Measurements from ENCODE around the gene VARS1. TPM values are rescaled to one million over a fixed set of nuclear protein-coding genes. Genes with fewer than 3 reads are reported as not detected.

The VARS1 gene
- polyA plus RNA-seq, 1 donor = 46.5 TPM

DNA sequence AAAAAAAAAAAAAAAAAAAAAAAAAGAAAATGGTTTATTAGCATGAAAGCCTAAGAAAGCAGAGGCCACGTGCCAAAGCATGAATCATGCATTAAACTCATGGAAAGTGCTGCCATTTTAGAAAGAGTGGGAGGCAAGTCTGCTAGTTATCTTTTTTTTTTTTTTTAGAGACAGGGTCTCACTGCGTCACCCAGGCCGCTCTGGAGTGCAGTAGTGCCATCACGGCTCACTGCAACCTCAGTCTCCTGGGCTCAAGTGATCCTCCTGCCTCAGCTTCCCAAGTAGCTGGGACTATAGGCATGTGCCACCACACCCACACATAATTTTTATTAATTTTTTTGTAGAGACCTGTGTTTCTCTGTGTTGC lies 23.6 kb downstream of the VARS1 start:
- DNase-seq (ENCODE audit: low read depth) = no peak

DNA sequence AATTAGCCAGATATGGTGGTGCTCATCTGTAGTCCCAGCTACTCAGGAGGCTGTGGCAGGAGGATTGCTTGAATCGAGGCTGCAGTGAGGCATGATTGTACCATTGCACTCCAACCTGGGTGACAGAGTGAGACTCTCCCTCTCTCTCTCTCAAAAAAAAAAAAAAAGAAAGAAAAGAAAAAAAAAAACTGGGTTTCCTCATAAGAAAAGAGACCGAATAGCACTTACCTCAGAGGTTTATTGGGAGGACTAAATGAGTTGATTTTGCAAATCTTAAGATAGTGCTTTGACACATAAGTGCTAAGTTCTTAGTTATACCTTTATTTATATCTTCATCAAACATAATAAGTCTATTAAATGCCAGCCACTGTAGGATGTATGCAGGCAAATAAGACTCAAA lies 24.7 kb downstream of the VARS1 start:
- no peak for DNase-seq (ENCODE audit: low read depth)

DNA sequence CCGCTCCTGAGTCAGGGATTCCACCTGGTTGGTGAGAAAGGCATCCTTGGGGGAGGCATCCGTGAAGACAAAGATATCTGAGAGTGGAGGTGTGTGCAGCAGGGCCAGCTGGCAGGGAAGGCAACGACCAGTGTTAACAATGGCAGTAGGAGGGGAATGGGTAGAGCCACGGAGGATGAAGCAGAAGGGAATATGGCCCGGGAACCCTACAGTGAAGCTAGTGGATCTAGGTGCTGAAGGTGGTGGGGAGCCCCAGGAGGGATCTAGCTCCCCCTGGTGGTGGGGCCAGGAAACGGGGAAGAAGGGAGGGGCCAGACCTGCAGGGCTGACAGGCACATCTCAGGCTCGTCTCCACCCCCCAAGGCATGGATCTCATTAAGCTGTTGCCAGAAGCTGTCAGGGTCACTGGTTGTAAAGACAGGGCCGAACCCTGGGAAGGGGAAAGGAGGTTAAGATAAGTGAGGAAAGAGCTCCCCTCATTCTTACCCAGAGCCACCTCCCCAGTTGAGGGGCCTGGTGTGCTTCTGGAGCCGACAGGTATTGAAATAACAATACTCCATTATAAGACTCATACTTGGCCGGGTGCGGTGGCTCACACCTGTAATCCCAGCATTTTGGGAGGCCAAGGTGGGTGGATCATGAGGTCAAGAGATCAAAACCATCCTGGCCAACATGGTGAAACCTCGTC lies 25.7 kb downstream of the VARS1 start:
- no peak for DNase-seq (ENCODE audit: low read depth)

DNA sequence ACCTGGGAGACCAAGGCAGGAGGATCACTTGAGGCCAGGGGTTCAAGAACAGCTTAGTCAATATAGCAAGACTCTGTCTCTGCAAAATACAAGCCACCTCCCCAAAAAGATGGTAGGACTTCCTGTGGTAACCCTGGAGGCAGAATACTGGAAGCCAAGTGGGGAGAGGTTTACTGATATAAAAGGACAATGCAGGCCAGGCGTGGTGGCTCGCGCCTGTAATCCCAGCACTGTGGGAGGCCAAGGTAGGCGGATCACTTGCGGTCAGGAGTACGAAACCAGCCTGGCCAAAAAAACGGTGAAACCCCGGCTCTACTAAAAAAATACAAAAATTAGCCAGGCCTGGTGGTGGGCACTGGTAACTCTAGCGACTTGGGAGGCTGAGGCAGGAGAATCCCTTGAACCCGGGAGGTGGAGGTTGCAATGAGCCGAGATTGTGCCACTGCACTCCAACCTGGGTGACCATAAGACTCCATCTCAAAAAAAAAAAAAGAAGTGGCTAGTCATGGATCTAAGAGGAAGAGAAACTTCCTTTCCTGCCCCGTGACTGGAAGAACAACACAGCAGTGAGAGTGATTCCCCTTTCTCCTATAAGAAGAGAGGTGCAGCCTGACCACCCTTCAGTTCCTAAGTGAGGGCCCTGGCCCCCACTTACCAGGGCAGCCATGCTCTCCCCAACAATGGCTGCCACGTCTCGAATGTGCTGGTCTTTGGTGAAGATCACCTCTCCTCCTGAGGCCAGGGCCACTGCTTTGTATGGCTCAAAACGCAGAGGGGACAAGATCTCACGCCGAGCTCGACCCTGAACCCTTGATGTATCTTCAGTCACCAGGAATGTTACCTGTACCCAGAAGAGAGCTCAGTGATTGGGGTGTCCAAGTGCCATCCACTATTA lies 26.9 kb downstream of the VARS1 start:
- no peak for DNase-seq (ENCODE audit: low read depth)

- DNase-seq (ENCODE audit: low read depth) = no peak
These were observed 28.4 kb downstream of the VARS1 start for GRCh38 chr6:31767096-31767645.

DNA sequence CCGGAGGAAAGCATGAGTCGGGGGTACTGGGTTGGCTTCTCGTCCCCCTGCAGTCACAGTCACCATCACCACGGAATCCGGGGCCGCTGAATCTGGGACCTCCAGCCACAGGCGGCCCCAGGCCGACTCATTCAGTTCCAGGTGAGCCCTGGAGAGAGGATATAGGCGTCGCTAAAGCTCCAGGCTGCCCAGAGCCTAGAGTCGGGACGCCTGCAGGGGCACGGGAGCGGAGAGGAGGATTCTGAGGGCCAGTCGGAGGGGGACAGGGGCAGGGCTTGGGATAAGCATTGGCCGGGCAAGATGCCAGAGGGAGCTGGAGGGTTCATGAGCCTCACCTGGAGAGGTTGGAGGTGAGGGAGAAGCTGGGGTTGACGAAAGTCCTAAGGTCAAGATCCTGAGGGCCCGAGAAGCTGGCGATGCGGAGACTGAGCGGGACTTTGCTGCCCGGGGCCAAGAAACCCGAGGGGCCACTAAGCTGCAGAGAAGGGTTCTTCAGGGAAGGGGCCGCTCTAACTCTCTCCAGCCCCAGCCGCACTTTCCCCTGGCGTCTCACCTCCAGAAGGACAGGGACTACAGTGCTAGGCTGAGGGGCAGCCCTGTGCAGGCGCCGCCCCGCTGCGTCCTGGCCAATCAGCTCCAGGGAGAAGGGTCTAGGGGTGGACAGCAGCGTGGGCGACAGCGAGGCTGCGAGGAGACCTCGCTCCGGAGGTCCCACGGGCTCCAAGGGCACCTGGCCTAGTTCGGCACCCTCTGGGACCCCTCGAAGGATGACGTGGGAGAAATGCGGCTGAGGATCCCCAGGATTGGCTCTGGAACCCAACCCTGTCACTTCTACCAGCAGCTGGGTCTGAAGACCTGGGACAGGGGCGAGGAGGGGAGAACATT lies 29.4 kb downstream of the VARS1 start:
- no peak for DNase-seq (ENCODE audit: low read depth)

DNA sequence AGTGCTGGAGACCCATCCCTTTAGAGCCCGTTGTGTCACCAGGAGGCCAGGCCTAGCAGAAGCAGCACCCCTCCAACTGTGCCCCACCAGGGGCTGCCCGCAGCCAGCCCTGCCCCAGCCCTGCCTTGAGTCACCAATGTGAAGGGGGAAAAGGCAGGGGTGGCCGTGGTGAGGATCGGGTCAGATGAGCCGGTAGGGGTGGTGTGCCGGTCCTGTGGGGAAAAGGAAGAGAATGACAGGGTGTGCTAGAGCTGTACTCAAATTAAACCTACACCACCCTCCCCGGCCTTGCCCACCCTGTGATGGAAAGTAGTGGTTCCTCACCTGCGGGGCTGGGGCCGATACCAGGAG lies 30.0 kb downstream of the VARS1 start:
- DNase-seq (ENCODE audit: low read depth) = no peak

- DNase-seq (ENCODE audit: low read depth) = no peak
These were observed 31.4 kb downstream of the VARS1 start for GRCh38 chr6:31764198-31764597.

DNA sequence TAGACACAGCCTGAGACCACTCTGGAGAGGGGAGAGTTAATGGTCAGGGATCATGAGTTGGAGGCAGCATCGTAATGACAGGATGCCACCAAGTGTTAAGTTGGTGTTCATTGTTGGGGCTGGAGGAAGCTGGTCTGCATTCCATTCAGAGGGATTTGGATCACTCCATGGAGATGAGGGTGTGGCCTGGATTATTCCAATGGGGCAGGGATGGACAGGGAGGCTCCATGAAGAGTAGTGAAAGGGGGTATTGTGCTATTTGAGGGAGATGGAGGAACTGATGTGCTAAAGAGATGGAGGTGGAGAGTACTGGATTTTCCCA lies 32.0 kb downstream of the VARS1 start:
- DNase-seq (ENCODE audit: low read depth) = no peak

GRCh38 chr6:31762878-31763618 lies 32.5 kb downstream of the VARS1 start:
- DNase-seq (ENCODE audit: low read depth) = no peak

GRCh38 chr6:31762356-31762755 lies 33.2 kb downstream of the VARS1 start, which contains the start of gene SAPCD1:
Gene SAPCD1, plus strand, starts transcription at chr6:31762656. Its CDS starts 399 bp downstream, at chr6:31763055.
- no peak for DNase-seq (ENCODE audit: low read depth)

DNA sequence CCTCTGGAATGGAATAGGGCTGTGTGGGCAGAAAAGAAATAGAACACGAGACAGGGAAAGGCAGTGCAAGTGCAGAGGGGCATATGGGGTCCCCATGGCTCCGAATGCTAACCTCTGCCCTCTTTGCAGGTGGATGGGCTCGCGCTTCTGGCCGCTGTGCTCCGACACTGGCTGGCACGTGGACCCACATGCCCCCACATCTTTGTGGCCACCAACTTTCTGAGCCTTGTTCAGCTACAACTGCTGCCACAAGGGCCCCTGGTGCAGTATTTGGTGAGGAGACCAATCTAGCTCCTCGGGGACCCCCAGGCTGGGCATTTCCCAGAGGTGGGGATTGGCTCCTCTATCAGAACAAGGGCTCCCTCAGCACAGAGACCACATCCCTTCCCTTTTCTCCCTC lies 34.2 kb downstream of the VARS1 start:
- no peak for DNase-seq (ENCODE audit: low read depth)

- no peak for DNase-seq (ENCODE audit: low read depth)
These were observed 34.8 kb downstream of the VARS1 start for GRCh38 chr6:31760790-31761189.

DNA sequence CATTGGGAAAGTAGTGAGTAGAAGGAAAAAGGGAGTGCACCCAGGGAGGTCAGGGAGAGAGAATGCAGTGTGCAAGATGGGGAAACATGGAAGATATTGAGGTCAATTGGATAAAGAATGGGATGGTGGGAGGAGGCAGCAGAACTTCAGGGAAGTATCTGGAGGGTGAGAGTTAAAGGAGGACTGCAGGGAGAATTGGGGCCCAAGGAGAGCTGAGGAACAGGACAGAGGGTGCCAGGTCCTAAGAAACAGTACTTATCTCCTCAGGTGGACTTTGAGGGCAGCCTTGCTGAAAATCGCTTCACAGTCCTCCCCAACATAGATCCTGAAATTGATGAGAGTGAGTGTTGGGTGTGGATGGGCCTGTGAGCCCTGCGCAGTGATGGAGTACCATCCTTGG lies 37.3 kb downstream of the VARS1 start:
- no peak for DNase-seq (ENCODE audit: low read depth)

DNA sequence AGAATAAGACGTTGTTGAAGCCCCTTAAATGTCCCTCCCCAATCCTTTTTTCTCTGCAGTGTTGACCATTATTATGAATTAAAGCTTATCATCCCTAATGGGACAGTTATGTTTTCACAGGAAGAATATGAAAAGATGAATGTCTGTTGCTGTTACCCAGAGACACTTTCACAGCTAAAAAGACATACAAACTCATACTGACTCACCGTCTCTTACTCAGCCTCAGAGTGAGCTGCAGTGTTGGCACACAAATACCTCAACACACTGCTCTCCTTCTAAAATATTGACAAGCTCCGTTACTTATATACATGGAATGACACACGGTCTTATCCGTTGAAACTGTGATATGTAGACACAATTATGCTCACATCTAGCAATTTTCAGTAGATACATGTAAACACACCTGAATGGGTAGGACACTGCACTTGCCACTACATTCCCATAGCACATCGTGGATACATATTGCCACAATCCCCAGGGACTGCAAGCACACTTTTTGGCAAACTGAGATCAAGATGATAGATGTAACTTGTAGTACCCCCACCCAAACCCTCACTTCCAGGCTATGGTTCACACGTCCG lies 42.7 kb downstream of the VARS1 start:
- no peak for DNase-seq (ENCODE audit: low read depth)

GRCh38 chr6:31750411-31751022 lies 45.0 kb downstream of the VARS1 start:
- DNase-seq (ENCODE audit: low read depth) = no peak

DNA sequence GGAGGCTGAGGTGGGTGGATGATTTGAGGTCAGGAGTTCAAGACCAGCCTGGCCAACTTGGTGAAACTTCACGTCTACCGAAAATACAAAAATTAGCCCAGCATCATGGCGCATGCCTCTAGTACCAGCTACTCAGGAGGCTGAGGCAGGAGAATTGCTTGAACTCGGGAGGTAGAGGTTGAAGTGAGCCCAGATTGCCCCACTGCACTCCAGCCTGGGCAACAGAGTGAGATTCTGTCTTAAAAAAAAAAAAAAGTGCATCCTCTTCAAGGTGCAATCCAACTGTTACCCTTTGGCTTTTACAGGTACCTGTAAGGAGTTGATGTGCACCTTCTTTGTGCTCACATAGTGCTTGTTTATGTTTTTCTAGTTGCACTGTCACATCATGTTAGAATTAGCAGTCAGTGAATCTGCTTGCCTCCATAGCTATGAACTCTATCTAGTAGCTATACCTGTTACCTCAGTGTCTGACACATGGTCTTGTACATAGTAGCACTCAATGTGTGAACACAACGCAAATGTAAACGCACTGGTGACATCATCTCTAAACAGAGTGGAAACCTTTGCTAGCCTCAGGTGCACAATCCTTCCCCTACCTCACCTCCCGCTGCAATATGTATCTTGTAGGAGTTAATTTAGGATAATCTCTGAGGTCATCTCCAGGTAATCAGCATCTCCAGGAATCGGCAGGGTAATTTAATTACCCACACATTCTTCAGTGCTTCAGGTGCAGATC lies 46.1 kb downstream of the VARS1 start:
- no peak for DNase-seq (ENCODE audit: low read depth)

Data from forelimb muscle (tissue), 1 donor.